Astrocyte (in vitro differentiated cells and primary cell): Measurements from ENCODE around the gene SLC25A48. TPM values are rescaled to one million over a fixed set of nuclear protein-coding genes. Genes with fewer than 3 reads are reported as not detected.

Source experiments
- DNase-seq: peaks from one replicate; pipeline ENCODE4 v3.0.0-alpha.2; 2010; ENCODE audit warnings: low read depth
- FAIRE-seq: peaks from 2 replicates; lab custom pipeline; 2011; peaks lifted over from hg19 to GRCh38; lab: Jason Lieb, UNC
- H2AFZ ChIP-seq: 2 replicates; pipeline ENCODE4 v1.6.0; 2012; ENCODE audit warnings: low read depth, low read length, inconsistent platforms
- H3K27ac ChIP-seq: 2 replicates; pipeline ENCODE4 v1.5.1; 2011; ENCODE audit warnings: low read depth, low read length, inconsistent platforms
- H3K27me3 ChIP-seq: 2 replicates; pipeline ENCODE4 v1.6.0; 2011; ENCODE audit warnings: low read length, inconsistent platforms; ENCODE audit not compliant: insufficient read depth
- H3K36me3 ChIP-seq: 2 replicates; pipeline ENCODE4 v1.5.1; 2011; ENCODE audit warnings: low read length, inconsistent platforms; ENCODE audit not compliant: insufficient read depth
- H3K4me1 ChIP-seq: 2 replicates; pipeline ENCODE4 v1.5.1; 2011; ENCODE audit warnings: low read length, inconsistent platforms; ENCODE audit not compliant: insufficient read depth
- H3K4me2 ChIP-seq: 2 replicates; pipeline ENCODE4 v1.6.0; 2012; ENCODE audit warnings: low read length, inconsistent platforms
- H3K4me3 ChIP-seq: 2 replicates; pipeline ENCODE4 v1.5.1; 2011; ENCODE audit warnings: low read depth, mild to moderate bottlenecking, low read length, inconsistent platforms; ENCODE audit not compliant: insufficient read depth
- H3K79me2 ChIP-seq: 2 replicates; pipeline ENCODE4 v1.6.0; 2012; ENCODE audit warnings: mild to moderate bottlenecking, low read length, inconsistent platforms; ENCODE audit not compliant: insufficient read depth
- H3K9ac ChIP-seq: 2 replicates; pipeline ENCODE4 v1.6.0; 2012; ENCODE audit warnings: mild to moderate bottlenecking, low read length, inconsistent platforms
- H3K9me3 ChIP-seq: 2 replicates; pipeline ENCODE4 v1.5.1; 2012; ENCODE audit warnings: low read depth, mild to moderate bottlenecking, low read length, inconsistent platforms; ENCODE audit not compliant: insufficient read depth
- H4K20me1 ChIP-seq: 2 replicates; pipeline ENCODE4 v1.6.0; 2012; ENCODE audit warnings: low read length, inconsistent platforms; ENCODE audit not compliant: insufficient read depth
- H3K27ac Mint-ChIP-seq: one replicate; pipeline ENCODE4 v1.8.0; 2021; ENCODE audit warnings: mild to moderate bottlenecking, mixed read lengths; ENCODE audit not compliant: unreplicated experiment
- H3K27me3 Mint-ChIP-seq: one replicate; pipeline ENCODE4 v1.8.0; 2021; ENCODE audit warnings: low read depth, mixed read lengths; ENCODE audit not compliant: unreplicated experiment
- H3K36me3 Mint-ChIP-seq: one replicate; pipeline ENCODE4 v1.8.0; 2021; ENCODE audit warnings: low read depth, mixed read lengths; ENCODE audit not compliant: unreplicated experiment
- H3K4me1 Mint-ChIP-seq: one replicate; pipeline ENCODE4 v1.8.0; 2021; ENCODE audit warnings: low read depth, mixed read lengths; ENCODE audit not compliant: unreplicated experiment
- H3K4me3 Mint-ChIP-seq: one replicate; pipeline ENCODE4 v1.8.0; 2021; ENCODE audit warnings: mild to moderate bottlenecking, moderate library complexity, mixed read lengths; ENCODE audit not compliant: unreplicated experiment
- H3K9me3 Mint-ChIP-seq: one replicate; pipeline ENCODE4 v1.8.0; 2021; ENCODE audit warnings: mild to moderate bottlenecking, mixed read lengths; ENCODE audit not compliant: unreplicated experiment
- CTCF ChIP-seq: IDR thresholded peaks from 2 replicates; pipeline ENCODE4 v1.5.1; 2011; ENCODE audit warnings: low read depth, mild to moderate bottlenecking, inconsistent platforms, low read length, moderate library complexity; ENCODE audit not compliant: insufficient read depth
- EZH2 ChIP-seq: IDR thresholded peaks from 2 replicates; pipeline ENCODE4 v1.6.1; 2012; ENCODE audit warnings: mild to moderate bottlenecking, low read length, inconsistent platforms; ENCODE audit not compliant: insufficient read depth
- total RNA-seq: library from RNA; stranded (reverse); gene quantifications from 2 replicates; pipeline ENCODE4 v1.2.1, GENCODE V29; 2021

The SLC25A48 gene
- total RNA-seq, 1 donor from 2014 or later, result not detected

- Histone ChIP-seq H3K9me3 (no peaks in the 10 kb centered on the region), H3K27ac (no peak overlapping the region), H3K36me3 (no peaks in the 10 kb centered on the region), H3K79me2 (no peaks in the 10 kb centered on the region), H4K20me1 (no peaks in the 10 kb centered on the region), H3K4me1 (no peaks in the 10 kb centered on the region), H3K27me3 (peaks cover 25% of the 10 kb centered on the region), H3K4me3 (no peak overlapping the region), H3K4me2 (no peak overlapping the region), H3K9ac (no peak overlapping the region), H2AFZ (no peak overlapping the region)
- no peak for TF ChIP-seq EZH2
- Mint-ChIP-seq H3K27me3 (peaks cover 49% of the 10 kb centered on the region), H3K36me3 (no peaks in the 10 kb centered on the region), H3K4me3 (no peak overlapping the region), H3K27ac (no peak overlapping the region), H3K9me3 (peaks cover 2% of the 10 kb centered on the region), H3K4me1 (peaks cover 11% of the 10 kb centered on the region)
- FAIRE-seq (no peak), DNase-seq (no peak)
Observed at GRCh38 chr5:135874461-135874860, 40.0 kb downstream of the SLC25A48 start.

GRCh38 chr5:135875567-135875966 is 41.1 kb downstream of the SLC25A48 start:
- Histone ChIP-seq H3K4me3 (no peak overlapping the region), H3K4me2 (no peak overlapping the region), H3K27me3 (peaks cover 18% of the 10 kb centered on the region), H2AFZ (no peak overlapping the region), H3K9me3 (no peaks in the 10 kb centered on the region), H4K20me1 (no peaks in the 10 kb centered on the region), H3K36me3 (no peaks in the 10 kb centered on the region), H3K9ac (no peak overlapping the region), H3K27ac (no peak overlapping the region), H3K79me2 (no peaks in the 10 kb centered on the region), H3K4me1 (no peaks in the 10 kb centered on the region)
- Mint-ChIP-seq H3K9me3 (peaks cover 2% of the 10 kb centered on the region), H3K4me3 (no peak overlapping the region), H3K27ac (no peak overlapping the region), H3K4me1 (peaks cover 12% of the 10 kb centered on the region), H3K27me3 (peaks cover 49% of the 10 kb centered on the region), H3K36me3 (no peaks in the 10 kb centered on the region)
- no peak for TF ChIP-seq EZH2
- FAIRE-seq, result no peak
- DNase-seq, result no peak

- no peaks in the 10 kb centered on the region for H3K36me3 ChIP-seq
- no peaks in the 10 kb centered on the region for H4K20me1 ChIP-seq
- H3K9me3 Mint-ChIP-seq, result peaks cover 2% of the 10 kb centered on the region
- FAIRE-seq (no peak), DNase-seq (no peak)
- H3K4me1 ChIP-seq, result no peaks in the 10 kb centered on the region
- H3K79me2 ChIP-seq, result no peaks in the 10 kb centered on the region
- H2AFZ ChIP-seq, result no peak overlapping the region
- no peak overlapping the region for H3K4me2 ChIP-seq
- H3K27me3 Mint-ChIP-seq, result peaks cover 52% of the 10 kb centered on the region
- H3K9ac ChIP-seq, result no peak overlapping the region
- H3K27ac Mint-ChIP-seq, result no peak overlapping the region
- H3K4me3 ChIP-seq, result no peak overlapping the region
- peaks cover 14% of the 10 kb centered on the region for H3K4me1 Mint-ChIP-seq
- H3K36me3 Mint-ChIP-seq, result no peaks in the 10 kb centered on the region
- H3K27me3 ChIP-seq, result peaks cover 21% of the 10 kb centered on the region
- no peak for TF ChIP-seq EZH2
- no peaks in the 10 kb centered on the region for H3K9me3 ChIP-seq
- H3K4me3 Mint-ChIP-seq, result no peak overlapping the region
- no peak overlapping the region for H3K27ac ChIP-seq
Observed at GRCh38 chr5:135876146-135876545, 41.7 kb downstream of the SLC25A48 start.

GRCh38 chr5:135877570-135878155 is 43.2 kb downstream of the SLC25A48 start:
- FAIRE-seq (no peak), DNase-seq (no peak)
- Mint-ChIP-seq H3K4me3 (no peak overlapping the region), H3K27ac (no peak overlapping the region), H3K9me3 (peaks cover 2% of the 10 kb centered on the region), H3K36me3 (no peaks in the 10 kb centered on the region), H3K4me1 (peaks cover 14% of the 10 kb centered on the region), H3K27me3 (peaks cover 60% of the 10 kb centered on the region)
- H3K27me3 ChIP-seq, result peaks cover 25% of the 10 kb centered on the region
- H4K20me1 ChIP-seq, result no peaks in the 10 kb centered on the region
- no peaks in the 10 kb centered on the region for H3K36me3 ChIP-seq
- H3K27ac ChIP-seq, result no peak overlapping the region
- no peak overlapping the region for H2AFZ ChIP-seq
- H3K9me3 ChIP-seq, result no peaks in the 10 kb centered on the region
- H3K4me2 ChIP-seq, result no peak overlapping the region
- no peak overlapping the region for H3K9ac ChIP-seq
- no peaks in the 10 kb centered on the region for H3K4me1 ChIP-seq
- no peaks in the 10 kb centered on the region for H3K79me2 ChIP-seq
- H3K4me3 ChIP-seq, result no peak overlapping the region
- TF ChIP-seq EZH2 (no peak), CTCF (no peak)
